ENCODE measurements around the gene C5orf63.

GRCh38 chr5:127001621-127002296, 71.5 kb downstream of the C5orf63 start:
- TF ChIP-seq, protein P1, sequence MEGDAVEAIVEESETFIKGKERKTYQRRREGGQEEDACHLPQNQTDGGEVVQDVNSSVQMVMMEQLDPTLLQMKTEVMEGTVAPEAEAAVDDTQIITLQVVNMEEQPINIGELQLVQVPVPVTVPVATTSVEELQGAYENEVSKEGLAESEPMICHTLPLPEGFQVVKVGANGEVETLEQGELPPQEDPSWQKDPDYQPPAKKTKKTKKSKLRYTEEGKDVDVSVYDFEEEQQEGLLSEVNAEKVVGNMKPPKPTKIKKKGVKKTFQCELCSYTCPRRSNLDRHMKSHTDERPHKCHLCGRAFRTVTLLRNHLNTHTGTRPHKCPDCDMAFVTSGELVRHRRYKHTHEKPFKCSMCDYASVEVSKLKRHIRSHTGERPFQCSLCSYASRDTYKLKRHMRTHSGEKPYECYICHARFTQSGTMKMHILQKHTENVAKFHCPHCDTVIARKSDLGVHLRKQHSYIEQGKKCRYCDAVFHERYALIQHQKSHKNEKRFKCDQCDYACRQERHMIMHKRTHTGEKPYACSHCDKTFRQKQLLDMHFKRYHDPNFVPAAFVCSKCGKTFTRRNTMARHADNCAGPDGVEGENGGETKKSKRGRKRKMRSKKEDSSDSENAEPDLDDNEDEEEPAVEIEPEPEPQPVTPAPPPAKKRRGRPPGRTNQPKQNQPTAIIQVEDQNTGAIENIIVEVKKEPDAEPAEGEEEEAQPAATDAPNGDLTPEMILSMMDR (conservative IDR thresholded peaks at IDR 0.05 in 1 of 2, IDR thresholded peaks at IDR 0.05 in 1 of 2; ENCODE audit: extremely low read depth in 1 of 2, insufficient read depth in 1 of 2, low read depth in 1 of 2, low read length in 2 of 2), result no peak
- TF ChIP-seq EZH2 (IDR thresholded peaks at IDR 0.05; ENCODE audit: borderline replicate concordance, low read length), result no peak
